Retinal pigment epithelial cell (primary cell): Measurements from ENCODE around the gene CCDC40.

Experiments used
- DNase-seq: peaks from one replicate; pipeline ENCODE4 v3.0.0-alpha.2; 2010; ENCODE audit warnings: low read depth
- H3K4me3 ChIP-seq: 2 replicates; pipeline ENCODE4 v1.5.1; 2011; ENCODE audit warnings: mild to moderate bottlenecking, low read length, control low read depth, moderate library complexity
- CTCF ChIP-seq: conservative IDR thresholded peaks from 2 replicates; pipeline ENCODE4 v1.5.1; 2011; ENCODE audit warnings: low read depth, low read length, control low read depth, inconsistent platforms

Gene CCDC40

DNA sequence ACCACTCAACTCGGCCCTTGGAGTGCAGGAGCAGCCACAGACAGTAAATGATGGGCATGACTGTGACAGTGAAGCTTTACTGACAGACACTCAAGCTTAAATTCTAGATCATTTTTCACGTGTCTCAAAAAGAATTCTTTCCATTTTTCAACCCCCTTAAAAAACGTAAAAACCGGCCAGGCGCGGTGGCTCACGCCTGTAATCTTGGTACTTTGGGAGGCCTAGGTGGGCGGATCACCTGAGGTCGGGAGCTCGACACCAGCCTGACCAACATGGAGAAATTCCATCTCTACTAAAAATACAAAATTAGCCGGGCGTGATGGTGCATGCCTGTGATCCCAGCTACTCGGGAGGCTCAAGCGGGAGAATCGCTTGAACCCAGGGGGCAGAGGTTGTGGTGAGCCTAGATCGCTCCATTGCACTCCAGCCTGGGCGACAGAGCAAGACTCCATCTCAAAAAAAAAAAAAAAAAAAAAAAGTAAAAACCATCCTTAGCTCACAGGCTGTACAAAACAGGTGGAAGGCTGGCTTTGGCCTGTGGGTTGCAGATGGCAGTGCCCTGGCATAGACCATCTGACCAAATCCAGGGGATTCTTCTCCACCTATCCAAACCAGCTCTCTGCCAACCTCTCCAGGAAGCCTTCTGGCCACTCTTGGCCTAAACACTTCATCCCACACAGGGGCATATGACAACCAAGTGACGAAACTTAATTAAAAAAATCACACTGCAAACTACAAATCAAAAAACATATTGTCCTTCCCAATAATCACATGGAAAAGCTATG is 19.0 kb upstream of the CCDC40 start:
- TF ChIP-seq CTCF = no peak
- DNase-seq = no peak
- H3K4me3 ChIP-seq = no peak overlapping the region

DNA sequence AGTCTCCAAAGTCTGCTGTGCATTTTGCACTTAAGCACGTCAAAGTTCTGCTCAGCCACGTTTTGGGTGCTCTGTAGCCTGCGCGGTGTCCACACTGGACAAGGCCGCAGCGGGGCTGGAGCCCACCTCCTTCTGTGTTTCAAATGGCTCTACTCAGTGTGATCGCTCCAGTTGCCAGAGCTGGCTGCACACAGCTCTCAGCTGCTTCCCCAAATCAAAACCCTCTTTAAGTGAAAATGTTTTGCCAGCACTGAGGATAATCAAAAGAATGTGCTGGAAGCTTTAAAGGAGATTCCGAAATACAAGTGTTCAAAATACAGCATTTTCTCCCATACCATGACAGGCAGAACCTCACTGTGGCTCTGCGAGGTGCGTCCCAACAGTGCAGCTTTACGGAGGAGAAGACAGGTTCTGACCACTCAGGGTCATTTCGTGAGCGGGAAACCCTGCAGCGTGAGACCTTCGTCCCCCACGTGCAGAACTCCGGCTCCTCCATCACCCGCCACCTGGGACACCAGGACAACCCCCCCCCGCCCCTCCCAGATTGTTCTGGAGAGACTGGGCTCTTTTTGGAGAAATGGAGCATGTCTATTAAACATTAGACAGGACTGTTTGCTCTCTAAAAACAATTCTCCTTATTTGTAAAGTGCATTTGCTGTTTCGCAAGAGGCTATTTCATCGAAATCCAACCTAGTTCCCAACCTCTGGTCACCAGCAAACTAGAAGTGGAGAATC is 17.4 kb upstream of the CCDC40 start:
- no peak overlapping the region for H3K4me3 ChIP-seq
- no peak for TF ChIP-seq CTCF
- no peak for DNase-seq

- H3K4me3 ChIP-seq = no peak overlapping the region
- DNase-seq = no peak
- TF ChIP-seq CTCF = no peak
Observed at GRCh38 chr17:80021600-80021999, 14.8 kb upstream of the CCDC40 start.

DNA sequence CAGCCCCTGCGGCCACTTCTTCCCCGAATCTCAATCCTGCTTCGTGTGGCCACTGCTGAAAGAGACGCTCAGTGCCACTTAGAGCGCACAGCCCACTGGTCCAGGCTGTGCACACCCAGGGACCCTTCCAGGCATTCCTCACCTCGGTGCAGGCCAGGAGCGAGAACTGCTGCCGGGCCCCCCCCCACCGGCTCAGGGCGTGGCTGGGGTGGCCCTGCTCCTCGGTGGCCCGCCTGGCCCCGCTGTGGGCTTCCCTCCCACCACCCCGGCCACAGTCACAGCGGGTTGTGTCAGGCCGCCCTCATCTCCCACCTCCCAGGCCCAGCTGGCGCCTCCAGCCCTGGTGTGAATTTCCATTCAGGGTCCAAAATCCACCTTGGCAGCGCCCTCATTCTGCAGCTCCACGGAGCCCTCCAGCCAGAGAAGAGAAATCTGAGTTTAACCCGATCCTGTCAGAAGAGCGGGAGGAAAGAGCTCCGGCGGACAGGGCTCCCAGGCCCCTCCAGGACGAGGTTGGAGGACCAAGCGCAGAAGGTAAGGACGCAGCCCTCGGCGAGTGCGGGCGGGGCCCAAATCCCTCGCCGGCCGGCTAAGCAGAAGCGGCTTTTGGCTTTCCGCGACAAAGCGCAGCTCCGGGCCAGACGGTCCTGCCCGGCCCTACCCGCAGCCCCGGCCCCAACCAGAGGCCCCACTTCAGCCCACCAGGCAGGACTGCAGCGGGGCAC is 12.8 kb upstream of the CCDC40 start:
- H3K4me3 ChIP-seq = no peak overlapping the region
- DNase-seq = no peak
- TF ChIP-seq CTCF = no peak

DNA sequence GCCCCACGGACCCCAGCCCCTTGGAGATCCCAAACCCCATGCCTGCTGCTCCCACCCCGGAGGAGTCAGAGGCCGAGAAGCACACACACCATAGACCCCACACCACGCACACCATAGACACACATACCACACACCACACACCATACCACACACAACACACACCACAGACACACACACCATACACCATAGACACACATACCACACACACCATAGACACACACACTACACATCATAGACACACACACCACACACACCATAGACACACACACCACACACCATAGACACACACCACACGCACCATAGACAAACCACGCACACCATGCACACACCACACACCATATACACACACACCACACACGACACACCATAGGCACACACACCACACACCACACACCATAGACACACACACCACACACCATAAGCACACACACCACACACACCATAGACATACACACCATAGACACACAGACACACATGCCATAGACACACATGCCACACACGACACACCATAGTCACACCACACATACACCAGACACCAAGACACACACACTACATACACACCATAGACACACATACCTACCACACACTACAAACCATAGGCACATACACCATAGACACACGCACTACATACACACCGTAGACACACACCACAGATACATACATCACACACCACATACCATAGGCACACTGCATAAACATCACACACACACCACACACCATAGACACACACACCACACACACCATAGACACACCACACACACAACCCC is 12.1 kb upstream of the CCDC40 start:
- H3K4me3 ChIP-seq = no peak overlapping the region
- no peak for TF ChIP-seq CTCF
- DNase-seq = no peak

GRCh38 chr17:80025140-80025539 is 11.3 kb upstream of the CCDC40 start:
- TF ChIP-seq CTCF = no peak
- no peak for DNase-seq
- no peak overlapping the region for H3K4me3 ChIP-seq
